GM13976 (cell line): ENCODE results near the gene PPP3R2.
A peak's percentile ranks its signal among the peaks of the same experiment; 100 is the strongest.
"Not testable (repeated sequence)": the region's sequence is repeated elsewhere in the genome, so short reads cannot be mapped to it uniquely, and the experiment has no call there.

Source experiments
- DNase-seq: peaks from one replicate; pipeline ENCODE4 v3.0.0; 2012; ENCODE audit warnings: low spot score
- CTCF ChIP-seq: IDR thresholded peaks from 2 replicates; pipeline ENCODE4 v1.5.1; 2012; ENCODE audit warnings: borderline replicate concordance, mild to moderate bottlenecking; ENCODE audit not compliant: insufficient read depth; ENCODE audit errors: extremely low read depth, missing control alignments, control extremely low read depth
- in situ Hi-C: fragments of 300-500 bp; cut with MboI; formaldehyde crosslinking; loops from one replicate; pipeline ENCODE4 v1.12.0; 2022; ENCODE audit warnings: low sequenced_read_pairs, mixed read lengths, inconsistent platforms; ENCODE audit not compliant: unreplicated experiment

PPP3R2 gene

GRCh38 chr9:101567725-101568350 lies 26.9 kb downstream of the PPP3R2 start:
- TF ChIP-seq CTCF = no peak
- DNase-seq = no peak
- in situ Hi-C loops = no loop called here

DNA sequence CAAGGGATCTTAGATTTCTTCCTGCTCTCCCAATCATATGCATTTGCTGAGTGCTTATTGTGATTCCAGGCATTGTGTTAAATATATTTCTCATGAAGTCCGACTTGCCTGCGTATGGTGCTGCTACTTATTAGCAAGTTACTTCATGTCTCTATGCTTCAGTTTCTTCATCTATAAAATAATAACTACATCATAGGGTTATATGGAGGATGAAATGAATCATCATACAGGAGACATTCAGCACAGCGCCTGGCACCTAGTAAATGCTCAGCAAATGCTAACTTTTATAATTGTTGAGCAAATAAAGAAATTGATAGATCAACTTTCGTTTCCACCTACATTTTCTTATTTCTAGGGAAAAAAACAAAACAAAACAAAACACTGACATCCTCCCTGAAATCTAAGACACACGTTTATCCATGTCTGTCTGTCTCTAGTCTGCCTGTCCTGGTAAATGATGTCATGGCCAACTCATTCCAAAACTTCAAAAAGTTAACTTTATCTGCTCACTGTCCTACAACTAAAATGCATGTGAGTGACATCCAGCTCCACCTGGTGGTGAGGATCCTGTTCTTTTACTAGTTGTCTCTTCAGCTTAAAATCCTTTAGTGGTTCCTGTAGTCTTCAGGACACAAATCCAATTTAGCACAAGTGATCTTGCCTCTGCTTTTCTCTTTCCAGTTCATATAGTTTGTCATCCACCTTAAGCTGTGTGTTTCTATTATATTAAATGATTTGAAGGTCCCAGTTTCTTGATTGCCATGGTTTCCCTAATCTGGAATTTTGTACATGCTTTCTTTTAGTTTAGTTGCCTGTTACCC lies 27.7 kb downstream of the PPP3R2 start:
- TF ChIP-seq CTCF = peak; percentile 13
- in situ Hi-C loops = no loop called here
- peak; percentile 8 for DNase-seq

DNA sequence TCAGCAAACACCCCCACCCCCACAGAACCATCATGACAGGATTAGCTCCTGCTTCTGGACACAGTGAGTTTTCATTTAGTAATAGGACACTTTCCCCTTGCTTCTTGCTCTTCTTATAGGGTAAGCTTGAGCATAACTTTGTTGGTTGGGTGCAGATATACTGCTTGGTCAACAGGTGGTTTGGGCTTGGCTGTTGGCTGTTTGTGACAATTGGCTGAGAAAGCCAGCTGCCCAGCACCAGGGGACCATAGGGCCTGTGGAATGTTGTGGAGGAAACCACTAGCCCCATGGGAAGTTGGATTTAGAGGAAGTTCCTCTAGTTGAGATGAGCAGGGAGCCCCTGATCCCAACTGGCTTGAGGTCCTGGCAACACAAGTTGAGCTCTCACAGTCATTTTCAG lies 30.5 kb downstream of the PPP3R2 start:
- in situ Hi-C loops = no loop called here
- no peak for TF ChIP-seq CTCF
- DNase-seq = no peak

DNA sequence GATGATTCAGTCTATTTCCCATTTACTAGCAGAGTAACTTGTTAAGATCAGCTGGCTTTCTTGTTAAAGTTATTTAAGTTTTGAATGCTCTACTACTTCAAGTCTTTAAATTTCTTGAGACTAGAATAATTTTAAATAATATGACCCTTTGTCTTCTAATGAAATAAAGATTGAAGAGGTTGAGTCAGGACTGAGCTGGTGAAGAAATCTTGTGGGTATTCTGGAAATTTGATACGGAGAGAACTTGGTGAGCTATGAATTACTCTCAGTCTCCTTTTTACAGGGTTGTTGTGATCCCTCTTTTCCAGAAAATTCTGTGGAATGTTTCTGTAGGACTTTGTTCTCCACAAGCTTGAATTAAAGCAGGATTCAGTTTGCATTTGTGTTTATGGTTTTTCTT lies 31.8 kb downstream of the PPP3R2 start:
- DNase-seq = no peak
- TF ChIP-seq CTCF = no peak
- in situ Hi-C loops = no loop called here

DNA sequence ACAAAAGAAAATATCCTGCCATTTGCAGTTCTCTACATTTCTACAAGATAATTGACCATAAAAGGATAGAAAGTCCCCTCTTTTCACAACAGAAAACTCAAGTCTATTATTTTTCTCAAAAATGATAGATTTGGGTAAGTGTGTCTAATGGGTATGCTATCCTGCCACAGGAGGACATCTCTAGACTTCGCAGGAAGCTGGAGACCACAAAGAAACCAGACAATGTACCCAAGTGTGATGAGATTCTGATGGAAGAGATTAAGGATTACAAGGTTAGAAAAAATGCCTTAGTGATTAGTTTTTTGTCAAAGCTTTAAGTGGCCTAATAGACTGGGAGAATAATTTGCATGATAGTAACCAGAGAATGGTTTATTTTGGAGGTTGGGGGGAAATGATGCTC lies 33.0 kb downstream of the PPP3R2 start:
- DNase-seq = no peak
- no peak for TF ChIP-seq CTCF
- in situ Hi-C loops = no loop called here

GRCh38 chr9:101549472-101550098 lies 45.2 kb downstream of the PPP3R2 start:
- in situ Hi-C loops, DNase-seq: not testable (repeated sequence)
